ENCODE measurements around the gene FARP2.

Gene FARP2

GRCh38 chr2:241493092-241493491, 137.0 kb downstream of the FARP2 start:
- no peak for TF ChIP-seq CTCF (IDR thresholded peaks at IDR 0.05)

GRCh38 chr2:241494311-241494908, 138.3 kb downstream of the FARP2 start:
- TF ChIP-seq CTCF (IDR thresholded peaks at IDR 0.05): no peak

GRCh38 chr2:241495172-241496002, 139.3 kb downstream of the FARP2 start:
- TF ChIP-seq CTCF (IDR thresholded peaks at IDR 0.05): no peak

GRCh38 chr2:241496003-241496707, 140.1 kb downstream of the FARP2 start:
- no peak for TF ChIP-seq CTCF (IDR thresholded peaks at IDR 0.05)

GRCh38 chr2:241496904-241497877, 141.1 kb downstream of the FARP2 start:
- no peak for TF ChIP-seq CTCF (IDR thresholded peaks at IDR 0.05)

GRCh38 chr2:241498115-241499070, 142.3 kb downstream of the FARP2 start:
- TF ChIP-seq CTCF (IDR thresholded peaks at IDR 0.05): no peak
